Activated T-helper 1 cell treated with anti-CD3 and anti-CD28 coated beads, Interleukin-12 subunit alpha, Interleukin-12 subunit beta, Interleukin-2, Interleukin-4 antibody, amounts not matched to agents 30 ng/mL and 10 ng/mL and 1 ng/mL, durations not matched to agents 14 hours and 24 hours and 36 hours (primary cell): ENCODE measurements around the gene NXF2. TPM values are rescaled to one million over a fixed set of nuclear protein-coding genes. Genes with fewer than 3 reads are reported as not detected.

Experiments
- total RNA-seq: library from RNA; stranded (reverse); gene quantifications from 2 replicates; pipeline ENCODE4 v1.2.3, GENCODE V29; 2022

NXF2 gene
- total RNA-seq, 1 donor from 2014 or later: not detected

Other genes with a start within 250 kb of the NXF2 start
- gene TCEAL2, start 121.5 kb upstream of the NXF2 start, total RNA-seq: not detected in 2 replicates
- not detected in 2 replicates for gene TCEAL6, start 104.7 kb upstream of the NXF2 start, total RNA-seq
- gene BEX5, start 91.2 kb upstream of the NXF2 start, total RNA-seq: 0.86 and 1.3 TPM in 2 replicates
- gene TCP11X1, start 31.9 kb upstream of the NXF2 start, total RNA-seq: not detected in 2 replicates
- not detected in 2 replicates for gene NXF2B, start 192.8 kb downstream of the NXF2 start, total RNA-seq
- not detected in 2 replicates for gene TCP11X2, start 224.6 kb downstream of the NXF2 start, total RNA-seq